Testis (tissue), 3 donors: ENCODE data around the gene ASPM. TPM values are rescaled to one million over a fixed set of nuclear protein-coding genes. Genes with fewer than 3 reads are reported as not detected.
"Not testable (repeated sequence)": the region's sequence is repeated elsewhere in the genome, so short reads cannot be mapped to it uniquely, and the experiment has no call there.

Experiments
- DNase-seq: peaks from one replicate; pipeline ENCODE4 v3.0.0-alpha.2; 2019
- H3K27ac ChIP-seq, 2 donors: fragments of 200-600 bp; sonication (generic); one replicate each; pipeline ENCODE4 v1.5.1; 2019
- H3K27me3 ChIP-seq: fragments of 200-600 bp; sonication (generic); one replicate; pipeline ENCODE4 v1.5.1; 2019
- H3K36me3 ChIP-seq: fragments of 200-600 bp; sonication (generic); one replicate; pipeline ENCODE4 v1.5.1; 2017; ENCODE audit warnings: low read depth; ENCODE audit errors: missing control alignments
- H3K4me1 ChIP-seq: fragments of 200-600 bp; sonication (generic); one replicate; pipeline ENCODE4 v1.5.1; 2019
- H3K4me3 ChIP-seq, 2 donors: fragments of 200-600 bp; sonication (generic); one replicate each; pipeline ENCODE4 v1.5.1; 2017 to 2019
- H3K9me3 ChIP-seq: fragments of 200-600 bp; sonication (generic); one replicate; pipeline ENCODE4 v1.5.1; 2017
- CTCF ChIP-seq, 3 experiments: fragments of 450-650 bp in 2 of 3; fragments of 200-600 bp in 1 of 3; sonication (generic) in 1 of 3; IDR thresholded peaks; one replicate each; pipeline ENCODE4 v1.5.1; 2016 to 2019; ENCODE audit warnings: antibody characterized with exemption in 3 of 3, mild to moderate bottlenecking in 2 of 3, moderate library complexity in 1 of 3
- POLR2A ChIP-seq: fragments of 450-650 bp; IDR thresholded peaks from one replicate; pipeline ENCODE4 v1.6.1; 2017; ENCODE audit warnings: antibody characterized with exemption, mild to moderate bottlenecking, moderate library complexity
- WGBS, 2 donors: methylation state at CpG; one replicate each; pipeline ENCODE4 v1.1.5; 2018; 5-methylcytosine and 5-hydroxymethylcytosine counted together
- intact Hi-C: fragments of 100-400 bp; cut with DNase I; formaldehyde crosslinking; loops from one replicate; pipeline ENCODE4 v1.15.1; 2023; ENCODE audit warnings: low total_unique reads
- polyA plus RNA-seq: library from polyadenylated mRNA; stranded (reverse); fragments of 350-450 nt; fragmentation: Illumina TruSeq; extraction: RNeasy Lipid Tissue Mini Kit (QIAGEN cat#74804); gene quantifications from one replicate; pipeline ENCODE4 v1.2.3, GENCODE V29; 2014; ENCODE audit warnings: low read depth, low replicate concordance; ENCODE audit not compliant: insufficient read depth
- total RNA-seq, 2 donors: library from RNA; depleted of rRNA; stranded (reverse); fragments of >200 nt; gene quantifications; one replicate each; pipeline ENCODE4 v1.2.3, GENCODE V29; 2016

ASPM gene
- total and polyA plus RNA-seq, 3 donors from 2014 or later, result 1.6 to 13.4 (median 10.6) TPM

- Histone ChIP-seq H3K4me1 (no peaks in the 10 kb centered on the region), H3K27ac (no peak overlapping the region), H3K27me3 (no peaks in the 10 kb centered on the region), H3K36me3 (no peaks in the 10 kb centered on the region), H3K9me3 (no peaks in the 10 kb centered on the region), H3K4me3 (no peak overlapping the region)
- WGBS, 2 donors, result 92 to 98% methylated on average over 3 of the region's 3 CpGs
- TF ChIP-seq CTCF (IDR thresholded peaks at IDR 0.05) (no peak), POLR2A (no peak)
- DNase-seq, result no peak
- intact Hi-C loops, result no loop called here
Measured at GRCh38 chr1:197036861-197037260, 109.6 kb downstream of the ASPM start.

GRCh38 chr1:197034631-197035339 is 111.7 kb downstream of the ASPM start:
- H3K27ac ChIP-seq, intact Hi-C loops: not testable (repeated sequence)
- WGBS, 2 donors, result 92% methylated on average over 6 of the region's 6 CpGs

More at GRCh38 chr1:197034631-197035339, 111.7 kb downstream of the ASPM start:
- not testable (repeated sequence) for H3K27me3 ChIP-seq, H3K36me3 ChIP-seq, H3K4me1 ChIP-seq, H3K9me3 ChIP-seq, DNase-seq, H3K4me3 ChIP-seq

Other genes with a start within 250 kb of the ASPM start
- gene CFHR2, start 202.9 kb downstream of the ASPM start, total RNA-seq, result not detected
- gene CFHR2, start 202.9 kb downstream of the ASPM start, polyA plus RNA-seq, result not detected
- under 1 TPM; 0.12 to 0.24 TPM for gene CFHR5, start 169.1 kb downstream of the ASPM start, total RNA-seq
- gene CFHR5, start 169.1 kb downstream of the ASPM start, polyA plus RNA-seq, result 0.11 TPM
- gene F13B, start 79.4 kb downstream of the ASPM start, total RNA-seq, result under 1 TPM; 0.31 TPM
- 0.70 TPM for gene F13B, start 79.4 kb downstream of the ASPM start, polyA plus RNA-seq
- 10 to 100 TPM; 14.3 to 14.6 TPM for gene ZBTB41, start 54.6 kb upstream of the ASPM start, total RNA-seq
- gene ZBTB41, start 54.6 kb upstream of the ASPM start, polyA plus RNA-seq, result 4.9 TPM
- gene CRB1, start 121.6 kb upstream of the ASPM start, total RNA-seq, result 10 to 100 TPM; 12.9 to 14.7 TPM
- gene CRB1, start 121.6 kb upstream of the ASPM start, polyA plus RNA-seq, result 7.4 TPM